Myocyte (in vitro differentiated cells): ENCODE measurements around the gene STK38L. TPM values are rescaled to one million over a fixed set of nuclear protein-coding genes. Genes with fewer than 3 reads are reported as not detected.

Source experiments
- DNase-seq: peaks from one replicate; pipeline ENCODE4 v3.0.0-alpha.2; 2012; ENCODE audit warnings: low read depth
- polyA plus RNA-seq: library from polyadenylated mRNA; unstranded; fragments of >200 nt; gene quantifications from one replicate; pipeline ENCODE4 v1.2.1, GENCODE V29; 2012; ENCODE audit warnings: missing spikeins
- total RNA-seq: library from RNA; depleted of rRNA; stranded (reverse); fragments of >200 nt; gene quantifications from 2 replicates; pipeline ENCODE4 v1.2.3, GENCODE V29; 2014

STK38L gene
- total RNA-seq: 22.6 and 32.8 TPM in 2 replicates
- 23.9 TPM for polyA plus RNA-seq

- DNase-seq: peak; percentile 96
Measured at GRCh38 chr12:27243804-27244688, at the start of gene STK38L. TSS of gene STK38L (plus strand) at chr12:27244286. CDS start at chr12:27297721, 53,435 bp downstream.

- DNase-seq: no peak
Measured at GRCh38 chr12:27194644-27195043, 49.4 kb upstream of the STK38L start.

GRCh38 chr12:27198036-27198435 is 46.0 kb upstream of the STK38L start:
- DNase-seq: no peak

- no peak for DNase-seq
Measured at GRCh38 chr12:27199638-27200300, 44.3 kb upstream of the STK38L start.

GRCh38 chr12:27201169-27201568 is 42.9 kb upstream of the STK38L start:
- DNase-seq: no peak

- DNase-seq: no peak
Measured at GRCh38 chr12:27206801-27207502, 37.1 kb upstream of the STK38L start.

- DNase-seq: no peak
Measured at GRCh38 chr12:27207615-27208413, 36.3 kb upstream of the STK38L start.

GRCh38 chr12:27208414-27208750 is 35.7 kb upstream of the STK38L start:
- DNase-seq: no peak

GRCh38 chr12:27209257-27209910 is 34.7 kb upstream of the STK38L start:
- no peak for DNase-seq

- DNase-seq: no peak
Measured at GRCh38 chr12:27210187-27210586, 33.9 kb upstream of the STK38L start.

- DNase-seq: no peak
Measured at GRCh38 chr12:27212861-27213260, 31.2 kb upstream of the STK38L start.

- no peak for DNase-seq
Measured at GRCh38 chr12:27213304-27213703, 30.8 kb upstream of the STK38L start.

GRCh38 chr12:27213830-27214787 is 30.0 kb upstream of the STK38L start:
- no peak for DNase-seq

GRCh38 chr12:27217590-27217989 is 26.5 kb upstream of the STK38L start:
- DNase-seq: no peak

GRCh38 chr12:27219693-27220054 is 24.4 kb upstream of the STK38L start:
- no peak for DNase-seq

GRCh38 chr12:27220055-27220987 is 23.8 kb upstream of the STK38L start:
- no peak for DNase-seq

- no peak for DNase-seq
Measured at GRCh38 chr12:27220988-27221345, 23.1 kb upstream of the STK38L start.

- DNase-seq: no peak
Measured at GRCh38 chr12:27221625-27222387, 22.3 kb upstream of the STK38L start.
